Activated CD4-positive, alpha-beta T cell treated with anti-CD3 and anti-CD28 coated beads for 36 hours (primary cell): ENCODE measurements around the gene IL12B. TPM values are rescaled to one million over a fixed set of nuclear protein-coding genes. Genes with fewer than 3 reads are reported as not detected.
"Not testable (repeated sequence)": the region's sequence is repeated elsewhere in the genome, so short reads cannot be mapped to it uniquely, and the experiment has no call there.

Source experiments
- ATAC-seq: fragments of 200-7000 bp; cut with Tn5 transposase; one replicate; pipeline ENCODE4 v1.10.0; 2021; ENCODE audit warnings: mild to moderate bottlenecking, moderate library complexity
- CTCF ChIA-PET: fragments of 350-600 bp; sonication (Branson Sonifier 250); formaldehyde crosslinking; loops from one replicate; lab custom pipeline; 2021; ENCODE audit warnings: antibody characterized with exemption; lab: Charles Lee
- POLR2A ChIA-PET: fragments of 350-600 bp; sonication (Branson Sonifier 250); formaldehyde crosslinking; loops from one replicate; lab custom pipeline; 2021; ENCODE audit warnings: antibody characterized with exemption, inconsistent platforms; lab: Charles Lee
- DNase-seq: peaks from one replicate; pipeline ENCODE4 v3.0.0-alpha.2; 2020
- H3K27ac Mint-ChIP-seq: one replicate; pipeline ENCODE4 v1.8.0; 2021; ENCODE audit warnings: mixed read lengths
- H3K27me3 Mint-ChIP-seq: one replicate; pipeline ENCODE4 v1.8.0; 2021; ENCODE audit warnings: mixed read lengths
- H3K36me3 Mint-ChIP-seq: one replicate; pipeline ENCODE4 v1.8.0; 2021; ENCODE audit warnings: low read depth, mixed read lengths
- H3K4me1 Mint-ChIP-seq: one replicate; pipeline ENCODE4 v1.8.0; 2021; ENCODE audit warnings: mixed read lengths
- H3K4me3 Mint-ChIP-seq: one replicate; pipeline ENCODE4 v1.8.0; 2021; ENCODE audit warnings: mild to moderate bottlenecking, moderate library complexity, mixed read lengths
- H3K9me3 Mint-ChIP-seq: one replicate; pipeline ENCODE4 v1.8.0; 2021; ENCODE audit warnings: low read depth, mixed read lengths
- intact Hi-C, 2 experiments: fragments of 100-400 bp; cut with DNase I in 1 of 2; cut with micrococcal nuclease in 1 of 2; formaldehyde crosslinking; loops; one replicate each; pipeline versions ENCODE4 v1.14.2 to v1.15.1; 2022 to 2024; cut with DNase I, micrococcal nuclease
- total RNA-seq, 2 experiments: library from RNA; stranded (reverse); gene quantifications; one replicate each; pipeline ENCODE4 v1.2.3, GENCODE V29; 2021

Gene IL12B
- total RNA-seq, result not detected

GRCh38 chr5:159330131-159330800, at the start of gene IL12B:
Gene IL12B (minus strand): TSS chr5:159330487. CDS start chr5:159326782, 3,705 bp downstream.
- ATAC-seq (no peak), DNase-seq (no peak)
- POLR2A ChIA-PET, result no interaction called here
- intact Hi-C loops, result loop anchor here (2.0 to 5.0 kb wide), 5 partner anchors 173 to 657 kb away; partner anchors contain the start of gene ADRA1B (in 1 of the 2)
- peaks cover 15% of the 10 kb centered on the region for H3K4me1 Mint-ChIP-seq
- H3K4me3 Mint-ChIP-seq, result peak within 1 kb of the TSS; percentile 62
- no peaks in the 10 kb centered on the region for H3K36me3 Mint-ChIP-seq
- CTCF ChIA-PET, result no interaction called here
- no peaks in the 10 kb centered on the region for H3K9me3 Mint-ChIP-seq
- H3K27ac Mint-ChIP-seq, result no peak within 1 kb of the TSS
- H3K27me3 Mint-ChIP-seq, result peaks cover 2% of the 10 kb centered on the region

GRCh38 chr5:159377653-159378052, 47.4 kb upstream of the IL12B start:
- no peak overlapping the region for H3K4me3 Mint-ChIP-seq
- no peak for DNase-seq
- POLR2A ChIA-PET, result no interaction called here
- ATAC-seq, result no peak
- intact Hi-C loops, result no loop called here
- H3K27ac Mint-ChIP-seq, result no peak overlapping the region
- peaks cover 31% of the 10 kb centered on the region for H3K9me3 Mint-ChIP-seq
- H3K36me3 Mint-ChIP-seq, result peaks cover 6% of the 10 kb centered on the region
- H3K4me1 Mint-ChIP-seq, result no peaks in the 10 kb centered on the region
- CTCF ChIA-PET, result no interaction called here
- H3K27me3 Mint-ChIP-seq, result peaks cover 4% of the 10 kb centered on the region

GRCh38 chr5:159367866-159368265, 37.6 kb upstream of the IL12B start:
- H3K4me3 Mint-ChIP-seq, CTCF ChIA-PET, H3K4me1 Mint-ChIP-seq, DNase-seq, H3K27ac Mint-ChIP-seq, H3K9me3 Mint-ChIP-seq, H3K27me3 Mint-ChIP-seq, H3K36me3 Mint-ChIP-seq, intact Hi-C loops, ATAC-seq, POLR2A ChIA-PET: not testable (repeated sequence)

GRCh38 chr5:159366776-159367175, 36.5 kb upstream of the IL12B start:
- H3K4me1 Mint-ChIP-seq, intact Hi-C loops, POLR2A ChIA-PET, DNase-seq, H3K4me3 Mint-ChIP-seq, H3K27me3 Mint-ChIP-seq, CTCF ChIA-PET, H3K9me3 Mint-ChIP-seq, ATAC-seq, H3K27ac Mint-ChIP-seq, H3K36me3 Mint-ChIP-seq: not testable (repeated sequence)

- ATAC-seq, result no peak
- H3K36me3 Mint-ChIP-seq, result peaks cover under 1% of the 10 kb centered on the region
- H3K4me1 Mint-ChIP-seq, result peaks cover 3% of the 10 kb centered on the region
- ChIA-PET CTCF (no interaction called here), POLR2A (no interaction called here)
- H3K9me3 Mint-ChIP-seq, result no peaks in the 10 kb centered on the region
- DNase-seq, result no peak
- H3K27me3 Mint-ChIP-seq, result peaks cover 4% of the 10 kb centered on the region
- H3K27ac Mint-ChIP-seq, result no peak overlapping the region
- intact Hi-C loops, result no loop called here
- H3K4me3 Mint-ChIP-seq, result no peak overlapping the region
Observed at GRCh38 chr5:159362220-159362619, 31.9 kb upstream of the IL12B start.

- DNase-seq, H3K27ac Mint-ChIP-seq, POLR2A ChIA-PET, H3K36me3 Mint-ChIP-seq, ATAC-seq, H3K4me3 Mint-ChIP-seq, intact Hi-C loops, H3K9me3 Mint-ChIP-seq, H3K27me3 Mint-ChIP-seq, H3K4me1 Mint-ChIP-seq: not testable (repeated sequence)
- CTCF ChIA-PET, result interaction anchor here (1.1 kb wide), 2 partner anchors 18 to 156 kb away, joined by 3 to 4 read pairs; no protein-coding TSS in a partner anchor
Observed at GRCh38 chr5:159359871-159360270, 29.6 kb upstream of the IL12B start.

- ATAC-seq, result no peak
- H3K4me3 Mint-ChIP-seq, result no peak overlapping the region
- peaks cover 2% of the 10 kb centered on the region for H3K27me3 Mint-ChIP-seq
- POLR2A ChIA-PET, result no interaction called here
- no peaks in the 10 kb centered on the region for H3K36me3 Mint-ChIP-seq
- no peak for DNase-seq
- CTCF ChIA-PET, result interaction anchor here (0.7 to 1.2 kb wide), 4 partner anchors 17 to 156 kb away, joined by 3 to 4 read pairs (median 4); no protein-coding TSS in a partner anchor
- intact Hi-C loops, result no loop called here
- H3K9me3 Mint-ChIP-seq, result no peaks in the 10 kb centered on the region
- peaks cover 3% of the 10 kb centered on the region for H3K4me1 Mint-ChIP-seq
- no peak overlapping the region for H3K27ac Mint-ChIP-seq
Observed at GRCh38 chr5:159359408-159359807, 29.1 kb upstream of the IL12B start.

GRCh38 chr5:159353661-159354252, 23.5 kb upstream of the IL12B start:
- H3K27me3 Mint-ChIP-seq, result peaks cover 2% of the 10 kb centered on the region

GRCh38 chr5:159350644-159351043, 20.4 kb upstream of the IL12B start:
- ATAC-seq, H3K36me3 Mint-ChIP-seq, H3K4me3 Mint-ChIP-seq, H3K9me3 Mint-ChIP-seq, DNase-seq, H3K27me3 Mint-ChIP-seq, POLR2A ChIA-PET, intact Hi-C loops, H3K27ac Mint-ChIP-seq, H3K4me1 Mint-ChIP-seq: not testable (repeated sequence)
- CTCF ChIA-PET, result interaction anchor here (0.6 kb wide), 1 partner anchor 26 kb away, joined by 3 read pairs; no protein-coding TSS in a partner anchor

More at GRCh38 chr5:159353661-159354252, 23.5 kb upstream of the IL12B start:
- ATAC-seq, result no peak
- Mint-ChIP-seq H3K9me3 (no peaks in the 10 kb centered on the region), H3K4me1 (no peaks in the 10 kb centered on the region), H3K4me3 (no peak overlapping the region), H3K27ac (no peak overlapping the region), H3K36me3 (no peaks in the 10 kb centered on the region)
- ChIA-PET CTCF (interaction anchor here (1.2 kb wide), 1 partner anchor 32 kb away, joined by 4 read pairs; no protein-coding TSS in a partner anchor), POLR2A (no interaction called here)
- DNase-seq, result no peak
- intact Hi-C loops, result no loop called here

GRCh38 chr5:159350216-159350615, 19.9 kb upstream of the IL12B start:
- H3K4me1 Mint-ChIP-seq, H3K9me3 Mint-ChIP-seq, H3K4me3 Mint-ChIP-seq, ATAC-seq, DNase-seq, intact Hi-C loops, H3K27ac Mint-ChIP-seq, POLR2A ChIA-PET, H3K27me3 Mint-ChIP-seq, H3K36me3 Mint-ChIP-seq: not testable (repeated sequence)
- CTCF ChIA-PET, result interaction anchor here (0.6 kb wide), 1 partner anchor 26 kb away, joined by 3 read pairs; no protein-coding TSS in a partner anchor

- ATAC-seq (no peak), DNase-seq (no peak)
- H3K27me3 Mint-ChIP-seq, result no peaks in the 10 kb centered on the region
- peaks cover 21% of the 10 kb centered on the region for H3K4me1 Mint-ChIP-seq
- no peak overlapping the region for H3K4me3 Mint-ChIP-seq
- peaks cover 3% of the 10 kb centered on the region for H3K36me3 Mint-ChIP-seq
- ChIA-PET POLR2A (no interaction called here), CTCF (no interaction called here)
- intact Hi-C loops, result no loop called here
- peaks cover 2% of the 10 kb centered on the region for H3K9me3 Mint-ChIP-seq
- H3K27ac Mint-ChIP-seq, result no peak overlapping the region
Observed at GRCh38 chr5:159345861-159346260, 15.6 kb upstream of the IL12B start.

GRCh38 chr5:159345336-159345735, 15.0 kb upstream of the IL12B start:
- no peak overlapping the region for H3K4me3 Mint-ChIP-seq
- ChIA-PET POLR2A (no interaction called here), CTCF (no interaction called here)
- intact Hi-C loops, result no loop called here
- no peak overlapping the region for H3K27ac Mint-ChIP-seq
- peaks cover 26% of the 10 kb centered on the region for H3K4me1 Mint-ChIP-seq
- H3K9me3 Mint-ChIP-seq, result peaks cover 2% of the 10 kb centered on the region
- DNase-seq (no peak), ATAC-seq (no peak)
- no peaks in the 10 kb centered on the region for H3K27me3 Mint-ChIP-seq
- H3K36me3 Mint-ChIP-seq, result peaks cover 3% of the 10 kb centered on the region
